ENCODE measurements around the gene ZDHHC4. TPM values are rescaled to one million over a fixed set of nuclear protein-coding genes. Genes with fewer than 3 reads are reported as not detected.

The ZDHHC4 gene
- total RNA-seq, 1 experiment from 2014 or later = 62.0 TPM

DNA sequence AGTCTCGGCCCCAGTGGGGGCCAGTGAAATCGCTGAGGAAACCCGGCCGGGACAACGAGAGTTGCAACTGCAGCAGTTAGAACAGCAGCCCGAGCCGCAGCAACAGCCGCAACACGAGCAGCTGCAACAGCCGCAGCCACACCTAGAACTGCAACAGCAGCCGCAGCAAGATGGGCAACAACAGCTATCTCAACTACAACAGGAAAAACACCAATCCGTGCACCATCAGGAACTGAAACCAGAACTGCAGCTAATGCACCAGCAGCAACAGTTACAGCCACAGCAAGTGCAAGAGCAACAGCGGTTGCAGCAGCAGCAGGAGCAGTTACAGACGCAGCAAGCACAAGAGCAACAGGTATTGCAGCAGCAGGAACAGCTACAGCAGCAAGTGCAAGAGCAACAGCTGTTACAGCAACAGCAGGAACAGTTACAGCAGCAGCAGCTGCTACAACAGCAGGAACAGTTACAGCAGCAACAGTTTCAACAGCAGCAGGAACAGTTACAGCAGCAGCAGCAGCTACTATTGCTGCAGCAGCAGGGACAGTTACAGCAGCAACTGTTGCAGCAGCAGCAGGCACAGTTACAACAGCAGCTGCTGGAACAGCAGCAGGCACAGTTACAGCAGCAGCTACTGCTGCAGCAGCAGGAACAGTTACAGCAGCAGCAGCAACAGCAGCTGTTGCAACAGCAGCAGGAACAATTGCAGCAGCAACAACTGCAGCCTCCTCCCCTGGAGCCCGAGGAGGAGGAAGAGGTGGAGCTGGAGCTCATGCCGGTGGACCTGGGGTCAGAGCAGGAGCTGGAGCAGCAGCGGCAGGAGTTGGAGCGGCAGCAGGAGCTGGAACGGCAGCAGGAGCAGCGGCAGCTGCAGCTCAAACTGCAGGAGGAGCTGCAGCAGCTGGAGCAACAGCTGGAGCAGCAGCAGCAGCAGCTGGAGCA lies 44.2 kb downstream of the ZDHHC4 start:
- H3K14ac ChIP-seq (ENCODE audit: insufficient read depth, low read length) = no peak overlapping the region
- no peak overlapping the region for H3K18ac ChIP-seq (ENCODE audit: insufficient read length, low read depth, low read length)
- H4K20me1 ChIP-seq (ENCODE audit: control insufficient read depth, insufficient read depth, insufficient read length) = no peaks in the 10 kb centered on the region
- H3K9me3 ChIP-seq (ENCODE audit: control insufficient read depth, low read depth, low read length) = no peaks in the 10 kb centered on the region
- no peaks in the 10 kb centered on the region for H3K27me3 ChIP-seq (ENCODE audit: insufficient read depth, low read length)
- no peak for TF ChIP-seq CTCF (conservative IDR thresholded peaks at IDR 0.05)
- no peak overlapping the region for H2AFZ ChIP-seq (ENCODE audit: low read length)
- H2BK120ac ChIP-seq (ENCODE audit: low read depth, low read length, poor library complexity, severe bottlenecking) = no peak overlapping the region
- H3K4me3 Mint-ChIP-seq = no peak overlapping the region
- no peak overlapping the region for H3K4me2 ChIP-seq (ENCODE audit: insufficient read depth, insufficient read length, low read length)
- H3T11ph ChIP-seq (ENCODE audit: low read length) = no peak overlapping the region
- no peaks in the 10 kb centered on the region; a peak in 1 of 5 replicates for H3K9me3 Mint-ChIP-seq
- no peak overlapping the region for H2BK20ac ChIP-seq (ENCODE audit: low read depth, low read length, poor library complexity, severe bottlenecking)
- no peak overlapping the region for H2BK12ac ChIP-seq (ENCODE audit: insufficient read length, low read depth, low read length)
- H3K79me1 ChIP-seq (ENCODE audit: insufficient read depth, low read depth, low read length, poor library complexity, severe bottlenecking) = no peaks in the 10 kb centered on the region
- peak overlapping the region in 1 of 3 experiments; percentile 65; a peak in 1 of 7 replicates for H3K27ac Mint-ChIP-seq
- H3K4me1 ChIP-seq (ENCODE audit: insufficient read depth, low read length) = no peaks in the 10 kb centered on the region
- H2BK15ac ChIP-seq (ENCODE audit: low read depth, low read length) = no peak overlapping the region
- no peak for DNase-seq
- H3K4ac ChIP-seq (ENCODE audit: low read depth, low read length) = no peak overlapping the region
- H3K27ac ChIP-seq (ENCODE audit: insufficient read length, low read depth, low read length) = no peak overlapping the region
- H3K79me2 ChIP-seq (ENCODE audit: insufficient read depth, low read length) = no peaks in the 10 kb centered on the region
- H4K8ac ChIP-seq (replicated peaks; ENCODE audit: insufficient read length, low read depth, low read length) = no peak overlapping the region
- no CpG with 5 or more reads among the region's 20 CpGs for WGBS (ENCODE audit: extremely low coverage, insufficient read length, low lambda C conversion rate)
- peaks cover 16 to 40% (median 32%) of the 10 kb centered on the region in 3 experiments for H3K36me3 Mint-ChIP-seq (ENCODE audit: insufficient read depth in 1 of 3, low read depth in 3 of 3)
- no peak overlapping the region for H3K23ac ChIP-seq (ENCODE audit: insufficient read length, low read depth, low read length)
- H2BK5ac ChIP-seq (ENCODE audit: insufficient read length, low read length) = no peak overlapping the region
- H3K23me2 ChIP-seq (ENCODE audit: insufficient read length, low read depth, low read length, poor library complexity, severe bottlenecking) = no peaks in the 10 kb centered on the region
- no peaks in the 10 kb centered on the region for H3K27me3 Mint-ChIP-seq (ENCODE audit: low read depth)
- H3K9ac ChIP-seq (ENCODE audit: extremely low read depth, insufficient read length, low read length) = no peak overlapping the region
- no peak overlapping the region for H4K91ac ChIP-seq (ENCODE audit: insufficient read length, low read depth, low read length)
- no peak overlapping the region for H3K56ac ChIP-seq (ENCODE audit: insufficient read length, low read depth, low read length)
- H4K5ac ChIP-seq (ENCODE audit: insufficient read length, low read depth, low read length) = no peak overlapping the region
- H2AK5ac ChIP-seq (ENCODE audit: insufficient read length, low read length) = no peak overlapping the region
- no peaks in the 10 kb centered on the region for H3K4me1 Mint-ChIP-seq
